Omental fat pad (tissue), 4 donors: ENCODE measurements around the gene CLTCL1. TPM values are rescaled to one million over a fixed set of nuclear protein-coding genes. Genes with fewer than 3 reads are reported as not detected.
"Not testable (repeated sequence)": the region's sequence is repeated elsewhere in the genome, so short reads cannot be mapped to it uniquely, and the experiment has no call there.

Experiments
- ATAC-seq: fragments of 150-250 bp; one replicate; pipeline ENCODE4 v1.9.1; 2016; ENCODE audit warnings: mild to moderate bottlenecking, moderate library complexity; ENCODE audit not compliant: low FRiP score
- DNase-seq: peaks from one replicate; pipeline ENCODE4 v3.0.0-alpha.2; 2019; ENCODE audit warnings: low spot score
- CTCF ChIP-seq, 3 donors: fragments of 450-650 bp; IDR thresholded peaks; one replicate each; pipeline ENCODE4 v1.5.1; 2016 to 2017; ENCODE audit warnings: antibody characterized with exemption in 3 of 3, mild to moderate bottlenecking in 3 of 3, moderate library complexity in 2 of 3
- total RNA-seq, 4 donors: library from RNA; depleted of rRNA; stranded (reverse); fragments of >200 nt; gene quantifications; one replicate each; pipeline ENCODE4 v1.1.0, GENCODE V29; 2016

The CLTCL1 gene
- total RNA-seq, 4 donors from 2014 or later, result 5.0 to 14.3 (median 5.9) TPM

- ATAC-seq (no peak), DNase-seq (no peak)
- no peak for TF ChIP-seq CTCF (IDR thresholded peaks at IDR 0.05)
These were observed 123.2 kb downstream of the CLTCL1 start for GRCh38 chr22:19168088-19168890.

- no peak for ATAC-seq
- TF ChIP-seq CTCF (IDR thresholded peaks at IDR 0.05), result no peak
- no peak for DNase-seq
These were observed 124.2 kb downstream of the CLTCL1 start for GRCh38 chr22:19167106-19167869.

- ATAC-seq (no peak), DNase-seq (no peak)
- TF ChIP-seq CTCF (IDR thresholded peaks at IDR 0.05), result no peak
These were observed 125.1 kb downstream of the CLTCL1 start for GRCh38 chr22:19166421-19166820.

- ATAC-seq (no peak), DNase-seq (no peak)
- no peak for TF ChIP-seq CTCF (IDR thresholded peaks at IDR 0.05)
These were observed 127.1 kb downstream of the CLTCL1 start for GRCh38 chr22:19164425-19164824.

GRCh38 chr22:19158649-19159048 is 132.9 kb downstream of the CLTCL1 start:
- DNase-seq, ATAC-seq: not testable (repeated sequence)

GRCh38 chr22:19156109-19156508 is 135.4 kb downstream of the CLTCL1 start:
- DNase-seq, ATAC-seq: not testable (repeated sequence)

- TF ChIP-seq CTCF (IDR thresholded peaks at IDR 0.05), result no peak
- DNase-seq (no peak), ATAC-seq (no peak)
These were observed 138.3 kb downstream of the CLTCL1 start for GRCh38 chr22:19152942-19153883.
